Measurements from ENCODE around the gene NT5M.
A peak's percentile ranks its signal among the peaks of the same experiment; 100 is the strongest.

The NT5M gene

DNA sequence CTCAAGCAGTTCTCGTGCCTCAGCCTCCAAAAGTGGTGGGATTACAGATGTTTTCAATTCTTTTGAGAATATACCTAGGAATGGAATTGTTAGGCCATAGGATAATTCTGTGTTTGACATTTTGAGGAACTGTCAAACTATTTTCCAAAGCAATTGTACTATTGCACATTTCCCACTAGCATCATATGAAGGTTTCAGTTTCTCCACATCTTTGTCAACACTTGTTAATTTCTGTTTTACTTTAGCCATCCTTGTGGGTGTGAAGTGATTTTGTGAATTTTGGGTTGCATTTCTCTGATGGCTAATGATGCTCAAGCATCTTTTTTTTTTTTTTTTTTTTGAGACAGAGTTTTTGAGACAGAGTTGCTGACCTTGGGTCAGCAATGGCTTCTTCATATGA is 6.2 kb downstream of the NT5M start:
- Histone ChIP-seq H3K18ac (ENCODE audit: low read length) (no peak overlapping the region), H3K36me3 (ENCODE audit: control insufficient read depth in 1 of 2, insufficient read depth in 2 of 2, low read length in 2 of 2) (peaks cover 0 to 2% of the 10 kb centered on the region in 2 experiments), H4K12ac (ENCODE audit: low read depth, low read length) (no peak overlapping the region), H3K79me1 (ENCODE audit: low read length) (no peaks in the 10 kb centered on the region), H2AFZ (ENCODE audit: insufficient read depth, low read length, poor library complexity) (no peak overlapping the region), H3K79me2 (ENCODE audit: control insufficient read depth, insufficient read depth, low read length, poor library complexity) (no peaks in the 10 kb centered on the region), H3K9ac (ENCODE audit: low read length) (no peak overlapping the region), H3K4ac (ENCODE audit: low read depth, low read length) (no peak overlapping the region), H3K4me2 (ENCODE audit: low read length) (no peak overlapping the region), H3K9me3 (ENCODE audit: insufficient read depth, low read depth, low read length) (no peaks in the 10 kb centered on the region), H2BK5ac (ENCODE audit: low read depth, low read length, poor library complexity) (no peak overlapping the region), H3K4me1 (ENCODE audit: control insufficient read depth in 1 of 2, insufficient read depth in 2 of 2, low read length in 2 of 2) (no peaks in the 10 kb centered on the region), H4K91ac (ENCODE audit: low read depth, low read length) (no peak overlapping the region), H3K27me3 (ENCODE audit: insufficient read depth, low read length) (peaks cover under 1% of the 10 kb centered on the region), H2BK120ac (ENCODE audit: insufficient read depth, low read length, poor library complexity) (no peak overlapping the region), H4K8ac (ENCODE audit: low read depth, low read length) (no peak overlapping the region), H3K27ac (ENCODE audit: low read depth, low read length) (no peak overlapping the region), H2BK12ac (ENCODE audit: low read length) (no peak overlapping the region), H3K4me3 (ENCODE audit: low read depth, low read length) (no peak overlapping the region), H2AK5ac (ENCODE audit: low read length) (no peak overlapping the region), H3K23ac (ENCODE audit: low read length) (no peak overlapping the region), H3K14ac (ENCODE audit: low read length) (no peak overlapping the region)
- DNase-seq = no peak
- no CpG with 5 or more reads among the region's 1 CpG for WGBS (ENCODE audit: extremely low coverage, insufficient coverage, insufficient read length)

DNA sequence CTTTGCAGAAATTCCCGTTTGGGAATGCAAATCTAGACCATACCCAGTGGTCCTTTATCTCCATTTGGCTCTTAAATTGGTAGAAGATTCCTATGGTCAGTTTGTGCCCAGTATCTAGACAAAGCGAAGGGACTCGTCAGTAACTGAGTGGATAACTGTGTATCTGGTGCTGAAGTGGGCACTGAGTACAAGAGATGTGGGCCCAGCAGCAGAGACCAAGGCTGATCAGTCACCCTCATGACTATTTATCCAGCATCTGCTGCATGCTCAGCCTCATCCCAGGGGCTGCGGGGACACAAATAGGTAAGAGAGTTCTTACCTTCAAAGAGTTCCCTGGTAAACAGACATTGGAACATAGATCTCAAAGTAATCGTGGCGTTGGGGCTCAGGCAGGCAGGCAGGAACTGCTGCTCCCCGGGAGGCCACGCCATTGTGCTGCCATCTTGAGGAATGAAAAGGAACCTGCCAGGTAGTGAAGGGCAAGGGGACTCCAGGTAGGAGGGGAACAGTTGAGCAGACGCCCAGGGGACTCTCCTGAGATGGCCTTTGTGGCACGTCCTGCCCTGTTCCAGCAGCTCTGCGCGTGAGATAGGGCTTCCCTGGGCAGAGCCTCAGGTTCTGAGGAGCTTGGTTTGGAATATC is 10.3 kb downstream of the NT5M start:
- Histone ChIP-seq H3K4me3 (ENCODE audit: low read depth, low read length) (no peak overlapping the region), H4K12ac (ENCODE audit: low read depth, low read length) (no peak overlapping the region), H3K79me2 (ENCODE audit: control insufficient read depth, insufficient read depth, low read length, poor library complexity) (no peaks in the 10 kb centered on the region), H3K23ac (ENCODE audit: low read length) (no peak overlapping the region), H2BK120ac (ENCODE audit: insufficient read depth, low read length, poor library complexity) (no peak overlapping the region), H3K4ac (ENCODE audit: low read depth, low read length) (no peak overlapping the region), H3K79me1 (ENCODE audit: low read length) (no peaks in the 10 kb centered on the region), H3K27ac (ENCODE audit: low read depth, low read length) (no peak overlapping the region), H3K27me3 (ENCODE audit: insufficient read depth, low read length) (no peaks in the 10 kb centered on the region), H3K9ac (ENCODE audit: low read length) (no peak overlapping the region), H4K91ac (ENCODE audit: low read depth, low read length) (no peak overlapping the region), H3K14ac (ENCODE audit: low read length) (no peak overlapping the region), H3K18ac (ENCODE audit: low read length) (no peak overlapping the region), H2AFZ (ENCODE audit: insufficient read depth, low read length, poor library complexity) (no peak overlapping the region), H4K8ac (ENCODE audit: low read depth, low read length) (no peak overlapping the region), H3K9me3 (ENCODE audit: insufficient read depth, low read depth, low read length) (no peaks in the 10 kb centered on the region), H2BK12ac (ENCODE audit: low read length) (no peak overlapping the region), H3K4me1 (ENCODE audit: control insufficient read depth in 1 of 2, insufficient read depth in 2 of 2, low read length in 2 of 2) (no peaks in the 10 kb centered on the region), H3K36me3 (ENCODE audit: control insufficient read depth in 1 of 2, insufficient read depth in 2 of 2, low read length in 2 of 2) (peaks cover 0 to 2% of the 10 kb centered on the region in 2 experiments), H3K4me2 (ENCODE audit: low read length) (no peak overlapping the region), H2BK5ac (ENCODE audit: low read depth, low read length, poor library complexity) (no peak overlapping the region), H2AK5ac (ENCODE audit: low read length) (no peak overlapping the region)
- DNase-seq = peak; percentile 3 to 50
- no CpG with 5 or more reads among the region's 12 CpGs for WGBS (ENCODE audit: extremely low coverage, insufficient coverage, insufficient read length)

GRCh38 chr17:17314501-17315071 is 11.4 kb downstream of the NT5M start:
- no peak overlapping the region for H2AK5ac ChIP-seq (ENCODE audit: low read length)
- no peak overlapping the region for H4K8ac ChIP-seq (ENCODE audit: low read depth, low read length)
- no peak overlapping the region for H2BK12ac ChIP-seq (ENCODE audit: low read length)
- no peak overlapping the region for H2BK5ac ChIP-seq (ENCODE audit: low read depth, low read length, poor library complexity)
- H4K12ac ChIP-seq (ENCODE audit: low read depth, low read length) = no peak overlapping the region
- no peak overlapping the region for H3K23ac ChIP-seq (ENCODE audit: low read length)
- H3K36me3 ChIP-seq (ENCODE audit: control insufficient read depth in 1 of 2, insufficient read depth in 2 of 2, low read length in 2 of 2) = peaks cover 0 to 2% of the 10 kb centered on the region in 2 experiments
- no peak overlapping the region for H3K4me3 ChIP-seq (ENCODE audit: low read depth, low read length)
- DNase-seq = no peak
- no peak overlapping the region for H3K18ac ChIP-seq (ENCODE audit: low read length)
- H4K91ac ChIP-seq (ENCODE audit: low read depth, low read length) = no peak overlapping the region
- H3K79me2 ChIP-seq (ENCODE audit: control insufficient read depth, insufficient read depth, low read length, poor library complexity) = no peaks in the 10 kb centered on the region
- no peak overlapping the region for H2AFZ ChIP-seq (ENCODE audit: insufficient read depth, low read length, poor library complexity)
- H3K9me3 ChIP-seq (ENCODE audit: insufficient read depth, low read depth, low read length) = no peaks in the 10 kb centered on the region
- H3K27me3 ChIP-seq (ENCODE audit: insufficient read depth, low read length) = no peaks in the 10 kb centered on the region
- H2BK120ac ChIP-seq (ENCODE audit: insufficient read depth, low read length, poor library complexity) = no peak overlapping the region
- H3K14ac ChIP-seq (ENCODE audit: low read length) = no peak overlapping the region
- no peak overlapping the region for H3K27ac ChIP-seq (ENCODE audit: low read depth, low read length)
- no peak overlapping the region for H3K4me2 ChIP-seq (ENCODE audit: low read length)
- WGBS (ENCODE audit: extremely low coverage, insufficient coverage, insufficient read length) = no CpG with 5 or more reads among the region's 5 CpGs
- H3K4me1 ChIP-seq (ENCODE audit: control insufficient read depth in 1 of 2, insufficient read depth in 2 of 2, low read length in 2 of 2) = no peaks in the 10 kb centered on the region
- H3K4ac ChIP-seq (ENCODE audit: low read depth, low read length) = no peak overlapping the region
- H3K79me1 ChIP-seq (ENCODE audit: low read length) = no peaks in the 10 kb centered on the region
- H3K9ac ChIP-seq (ENCODE audit: low read length) = no peak overlapping the region

DNA sequence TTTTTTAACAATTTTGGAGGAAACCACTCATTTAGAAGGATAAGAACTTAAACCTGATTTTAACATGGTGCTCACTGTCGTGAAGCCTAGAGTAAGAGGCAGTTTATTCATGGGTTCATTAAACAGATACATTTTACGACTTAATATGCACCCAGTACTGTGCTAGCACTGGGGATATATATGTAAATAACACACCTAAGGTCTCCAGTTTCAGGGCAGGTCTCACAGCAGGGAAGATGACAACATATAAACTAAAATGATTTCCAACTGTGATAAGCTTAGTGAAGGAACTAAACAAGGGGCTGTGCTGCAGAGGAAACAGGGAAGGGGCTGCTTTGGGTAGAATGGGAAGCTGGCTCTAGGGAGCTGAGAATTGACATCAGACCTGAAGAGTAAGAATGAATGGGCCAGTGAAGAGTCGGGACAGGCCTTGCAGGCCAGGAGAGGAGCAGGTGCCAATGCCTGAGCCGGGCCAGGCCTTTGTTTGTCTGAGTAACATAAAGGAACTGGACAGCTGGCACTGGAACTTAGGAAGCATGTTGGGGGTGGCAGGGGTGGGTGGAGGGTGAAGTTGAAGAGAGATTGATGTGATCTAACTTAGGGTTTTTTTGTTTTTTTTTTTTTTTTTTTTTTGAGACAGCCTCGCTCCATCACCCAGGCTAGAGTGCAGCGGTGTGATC is 12.1 kb downstream of the NT5M start:
- Histone ChIP-seq H2AK5ac (ENCODE audit: low read length) (no peak overlapping the region), H3K27me3 (ENCODE audit: insufficient read depth, low read length) (no peaks in the 10 kb centered on the region), H3K9ac (ENCODE audit: low read length) (no peak overlapping the region), H3K79me1 (ENCODE audit: low read length) (no peaks in the 10 kb centered on the region), H3K23ac (ENCODE audit: low read length) (no peak overlapping the region), H4K91ac (ENCODE audit: low read depth, low read length) (no peak overlapping the region), H2BK5ac (ENCODE audit: low read depth, low read length, poor library complexity) (no peak overlapping the region), H4K8ac (ENCODE audit: low read depth, low read length) (no peak overlapping the region), H4K12ac (ENCODE audit: low read depth, low read length) (no peak overlapping the region), H3K4me1 (ENCODE audit: control insufficient read depth in 1 of 2, insufficient read depth in 2 of 2, low read length in 2 of 2) (no peaks in the 10 kb centered on the region), H3K4ac (ENCODE audit: low read depth, low read length) (no peak overlapping the region), H2BK12ac (ENCODE audit: low read length) (no peak overlapping the region), H2BK120ac (ENCODE audit: insufficient read depth, low read length, poor library complexity) (no peak overlapping the region), H3K14ac (ENCODE audit: low read length) (no peak overlapping the region), H3K36me3 (ENCODE audit: control insufficient read depth in 1 of 2, insufficient read depth in 2 of 2, low read length in 2 of 2) (peaks cover 0 to 2% of the 10 kb centered on the region in 2 experiments), H3K27ac (ENCODE audit: low read depth, low read length) (no peak overlapping the region), H2AFZ (ENCODE audit: insufficient read depth, low read length, poor library complexity) (no peak overlapping the region), H3K4me3 (ENCODE audit: low read depth, low read length) (no peak overlapping the region), H3K18ac (ENCODE audit: low read length) (no peak overlapping the region), H3K4me2 (ENCODE audit: low read length) (no peak overlapping the region), H3K79me2 (ENCODE audit: control insufficient read depth, insufficient read depth, low read length, poor library complexity) (no peaks in the 10 kb centered on the region), H3K9me3 (ENCODE audit: insufficient read depth, low read depth, low read length) (no peaks in the 10 kb centered on the region)
- no peak for DNase-seq
- no CpG with 5 or more reads among the region's 6 CpGs for WGBS (ENCODE audit: extremely low coverage, insufficient coverage, insufficient read length)
